Right lobe of liver (tissue), 4 donors: ENCODE measurements around the gene PCLAF.

Source experiments
- POLR2A ChIP-seq: fragments of 450-650 bp; IDR thresholded peaks from one replicate; pipeline ENCODE4 v1.6.1; 2017; ENCODE audit warnings: antibody characterized with exemption, mild to moderate bottlenecking
- TF ChIP-seq, protein P1 (sequence below), 4 donors: fragments of 200-600 bp in 3 of 4; fragments of 450-650 bp in 1 of 4; IDR thresholded peaks; one replicate each; pipeline versions ENCODE4 v1.5.1 to v1.8.0; 2016 to 2022; ENCODE audit warnings: antibody characterized with exemption in 4 of 4, mild to moderate bottlenecking in 2 of 4
- donor health status: DM: no; HTN: no; CAD: no.
- donor health status: DM: no; HTN: no; CAD: no.
- donor health status: DM: no; HTN: yes; CAD: no.

DNA sequence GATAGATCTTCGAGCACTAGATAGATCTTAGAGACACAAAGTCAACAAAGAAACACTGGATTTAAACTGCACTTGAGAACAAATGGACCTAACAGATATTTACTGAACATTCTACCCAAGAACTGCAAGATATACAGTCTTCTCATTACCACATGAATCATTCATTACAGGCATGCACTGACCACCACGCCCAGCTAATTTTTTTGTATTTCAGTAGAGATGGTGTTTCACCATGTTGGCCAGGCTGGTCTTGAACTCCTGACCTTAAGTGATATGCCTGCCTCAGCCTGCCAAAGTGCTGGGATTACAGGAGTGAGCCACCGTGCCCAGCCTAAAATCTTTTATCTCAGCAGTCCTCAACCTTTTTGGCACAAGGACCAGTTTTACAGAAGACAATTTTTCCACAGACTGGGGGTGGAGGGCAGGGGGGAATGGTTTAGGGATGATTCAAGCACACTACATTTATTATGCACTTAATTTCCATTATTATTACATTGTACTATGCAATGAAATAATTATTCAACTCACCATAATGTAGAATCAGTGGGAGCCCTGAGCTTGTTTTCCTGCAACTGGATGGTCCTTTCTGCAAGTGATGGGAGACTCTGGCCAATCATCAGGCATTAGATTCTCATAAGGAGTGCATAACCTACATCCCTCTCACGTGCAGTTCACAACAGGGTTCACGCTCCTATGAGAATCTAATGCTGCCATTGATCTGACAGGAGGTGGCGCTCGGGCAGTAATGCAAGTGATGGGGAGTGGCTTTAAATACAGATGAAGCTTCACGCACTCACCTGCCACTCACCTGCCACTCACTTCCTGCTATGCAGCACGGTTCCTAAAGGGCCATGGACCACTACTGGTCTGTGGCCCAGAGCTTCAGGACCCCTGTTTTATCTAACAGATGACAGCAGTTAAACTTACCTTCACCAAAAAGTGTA is 47.0 kb downstream of the PCLAF start:
- no peak for TF ChIP-seq POLR2A
- TF ChIP-seq, protein P1, sequence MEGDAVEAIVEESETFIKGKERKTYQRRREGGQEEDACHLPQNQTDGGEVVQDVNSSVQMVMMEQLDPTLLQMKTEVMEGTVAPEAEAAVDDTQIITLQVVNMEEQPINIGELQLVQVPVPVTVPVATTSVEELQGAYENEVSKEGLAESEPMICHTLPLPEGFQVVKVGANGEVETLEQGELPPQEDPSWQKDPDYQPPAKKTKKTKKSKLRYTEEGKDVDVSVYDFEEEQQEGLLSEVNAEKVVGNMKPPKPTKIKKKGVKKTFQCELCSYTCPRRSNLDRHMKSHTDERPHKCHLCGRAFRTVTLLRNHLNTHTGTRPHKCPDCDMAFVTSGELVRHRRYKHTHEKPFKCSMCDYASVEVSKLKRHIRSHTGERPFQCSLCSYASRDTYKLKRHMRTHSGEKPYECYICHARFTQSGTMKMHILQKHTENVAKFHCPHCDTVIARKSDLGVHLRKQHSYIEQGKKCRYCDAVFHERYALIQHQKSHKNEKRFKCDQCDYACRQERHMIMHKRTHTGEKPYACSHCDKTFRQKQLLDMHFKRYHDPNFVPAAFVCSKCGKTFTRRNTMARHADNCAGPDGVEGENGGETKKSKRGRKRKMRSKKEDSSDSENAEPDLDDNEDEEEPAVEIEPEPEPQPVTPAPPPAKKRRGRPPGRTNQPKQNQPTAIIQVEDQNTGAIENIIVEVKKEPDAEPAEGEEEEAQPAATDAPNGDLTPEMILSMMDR (IDR thresholded peaks at IDR 0.05), result no peak
